Activated CD8-positive, alpha-beta T cell treated with anti-CD3 and anti-CD28 coated beads, Interleukin-2, amount 10 ng/mL, durations not matched to agents 7 days and 5 days (primary cell): Measurements from ENCODE around the gene SPAG7. TPM values are rescaled to one million over a fixed set of nuclear protein-coding genes. Genes with fewer than 3 reads are reported as not detected.
A peak's percentile ranks its signal among the peaks of the same experiment; 100 is the strongest.

Experiments
- ATAC-seq: fragments of 150-1000 bp; cut with Tn5 transposase; one replicate; pipeline ENCODE4 v1.10.0; 2021; ENCODE audit warnings: moderate library complexity
- CTCF ChIA-PET: fragments of 350-600 bp; sonication (Branson Sonifier 250); formaldehyde crosslinking; loops from one replicate; lab custom pipeline; 2021; ENCODE audit warnings: antibody characterized with exemption; lab: Charles Lee
- POLR2A ChIA-PET: fragments of 350-600 bp; sonication (Branson Sonifier 250); formaldehyde crosslinking; loops from one replicate; lab custom pipeline; 2021; ENCODE audit warnings: antibody characterized with exemption; lab: Charles Lee
- DNase-seq: peaks from one replicate; pipeline ENCODE4 v3.0.0-alpha.2; 2020
- H3K27ac Mint-ChIP-seq: one replicate; pipeline ENCODE4 v1.8.0; 2021; ENCODE audit warnings: mild to moderate bottlenecking, mixed read lengths
- H3K27me3 Mint-ChIP-seq: one replicate; pipeline ENCODE4 v1.8.0; 2021; ENCODE audit warnings: low read depth, mixed read lengths
- H3K36me3 Mint-ChIP-seq: one replicate; pipeline ENCODE4 v1.8.0; 2021; ENCODE audit warnings: low read depth, mixed read lengths
- H3K4me1 Mint-ChIP-seq: one replicate; pipeline ENCODE4 v1.8.0; 2021; ENCODE audit warnings: low read depth, mixed read lengths
- H3K4me3 Mint-ChIP-seq: one replicate; pipeline ENCODE4 v1.8.0; 2021; ENCODE audit warnings: mild to moderate bottlenecking, mixed read lengths
- H3K9me3 Mint-ChIP-seq: one replicate; pipeline ENCODE4 v1.8.0; 2022; ENCODE audit warnings: mixed read lengths; ENCODE audit not compliant: insufficient read depth
- total RNA-seq, 2 experiments: library from RNA; stranded (reverse); gene quantifications; one replicate each; pipeline ENCODE4 v1.2.3, GENCODE V29; 2021

SPAG7 gene
- total RNA-seq, 2 experiments from 2014 or later = 52.3 to 53.6 TPM

GRCh38 chr17:4950075-4950745 is 17.4 kb downstream of the SPAG7 start:
- ChIA-PET CTCF (interaction anchor here (2.0 to 4.4 kb wide), 2 partner anchors 10 to 17 kb away, joined by 8 to 16 read pairs; partner anchors contain the start of genes RNF167, SLC25A11 and SPAG7), POLR2A (interaction anchor here (0.6 to 10.0 kb wide), 8 partner anchors 9 to 37 kb away, joined by 3 to 239 read pairs (median 4); partner anchors contain the start of genes CAMTA2, RNF167, SLC25A11 and SPAG7)
- DNase-seq (no peak), ATAC-seq (peak; percentile 8)
- Mint-ChIP-seq H3K27ac (peak overlapping the region; percentile 92), H3K9me3 (no peaks in the 10 kb centered on the region), H3K4me3 (peak overlapping the region; percentile 82), H3K4me1 (peaks cover 27% of the 10 kb centered on the region), H3K27me3 (no peaks in the 10 kb centered on the region), H3K36me3 (peaks cover 34% of the 10 kb centered on the region)

GRCh38 chr17:4949321-4950074 is 18.1 kb downstream of the SPAG7 start:
- DNase-seq = peak; percentile 84
- no peaks in the 10 kb centered on the region for H3K27me3 Mint-ChIP-seq
- peak overlapping the region; percentile 99 for H3K27ac Mint-ChIP-seq
- no peaks in the 10 kb centered on the region for H3K9me3 Mint-ChIP-seq
- H3K4me3 Mint-ChIP-seq = peak overlapping the region; percentile 97
- ATAC-seq = peak; percentile 28
- CTCF ChIA-PET = interaction anchor here (4.4 kb wide), 1 partner anchor 18 kb away, joined by 16 read pairs; the partner anchor contains the start of gene SPAG7
- peaks cover 34% of the 10 kb centered on the region for H3K4me1 Mint-ChIP-seq
- H3K36me3 Mint-ChIP-seq = peaks cover 41% of the 10 kb centered on the region
- POLR2A ChIA-PET = interaction anchor here (0.6 to 10.0 kb wide), 11 partner anchors 9 to 444 kb away, joined by 3 to 239 read pairs (median 6); partner anchors contain the start of genes C17orf107, CHRNE, INCA1 and KIF1C

- DNase-seq = peak; percentile 84
- H3K4me1 Mint-ChIP-seq = peaks cover 39% of the 10 kb centered on the region
- peak; percentile 46 for ATAC-seq
- ChIA-PET POLR2A (interaction anchor here (0.9 to 10.0 kb wide), 10 partner anchors 9 to 444 kb away, joined by 3 to 239 read pairs (median 8); partner anchors contain the start of genes C17orf107, CHRNE, INCA1 and KIF1C), CTCF (interaction anchor here (3.5 kb wide), 1 partner anchor 18 kb away, joined by 13 read pairs; the partner anchor contains the start of gene SPAG7)
- H3K27ac Mint-ChIP-seq = peak overlapping the region; percentile 99
- no peaks in the 10 kb centered on the region for H3K9me3 Mint-ChIP-seq
- peak overlapping the region; percentile 97 for H3K4me3 Mint-ChIP-seq
- H3K27me3 Mint-ChIP-seq = no peaks in the 10 kb centered on the region
- H3K36me3 Mint-ChIP-seq = peaks cover 45% of the 10 kb centered on the region
Measured at GRCh38 chr17:4948931-4949320, 18.7 kb downstream of the SPAG7 start.

GRCh38 chr17:4948166-4948930 is 19.3 kb downstream of the SPAG7 start, which contains the start of gene PFN1:
Gene PFN1, minus strand, starts transcription at chr17:4948530. Its CDS starts 136 bp downstream, at chr17:4948394.
- ChIA-PET POLR2A (interaction anchor here (0.8 to 10.0 kb wide), 14 partner anchors 8 to 443 kb away, joined by 3 to 239 read pairs (median 5); partner anchors contain the start of genes C17orf107, CHRNE, INCA1 and KIF1C), CTCF (interaction anchor here (1.2 to 3.5 kb wide), 3 partner anchors 9 to 39 kb away, joined by 4 to 13 read pairs (median 4); partner anchors contain the start of gene SPAG7)
- H3K27me3 Mint-ChIP-seq = no peaks in the 10 kb centered on the region
- H3K9me3 Mint-ChIP-seq = no peaks in the 10 kb centered on the region
- DNase-seq (peak; percentile 96), ATAC-seq (peak; percentile 33)
- peaks cover 44% of the 10 kb centered on the region for H3K4me1 Mint-ChIP-seq
- peak within 1 kb of the TSS; percentile 97 for H3K4me3 Mint-ChIP-seq
- peak within 1 kb of the TSS; percentile 99 for H3K27ac Mint-ChIP-seq
- peaks cover 46% of the 10 kb centered on the region for H3K36me3 Mint-ChIP-seq

GRCh38 chr17:4947411-4948165 is 20.0 kb downstream of the SPAG7 start:
- peaks cover 54% of the 10 kb centered on the region for H3K36me3 Mint-ChIP-seq
- H3K27me3 Mint-ChIP-seq = no peaks in the 10 kb centered on the region
- no peaks in the 10 kb centered on the region for H3K9me3 Mint-ChIP-seq
- peak overlapping the region; percentile 97 for H3K4me3 Mint-ChIP-seq
- peaks cover 51% of the 10 kb centered on the region for H3K4me1 Mint-ChIP-seq
- ATAC-seq (peak; percentile 16), DNase-seq (peak; percentile 84)
- ChIA-PET CTCF (interaction anchor here (1.2 to 3.5 kb wide), 3 partner anchors 9 to 38 kb away, joined by 4 to 13 read pairs (median 4); partner anchors contain the start of gene SPAG7), POLR2A (interaction anchor here (0.8 to 10.0 kb wide), 13 partner anchors 7 to 217 kb away, joined by 3 to 239 read pairs (median 5); partner anchors contain the start of genes C17orf107, CHRNE, RNF167 and SLC25A11)
- peak overlapping the region; percentile 99 for H3K27ac Mint-ChIP-seq

GRCh38 chr17:4947010-4947410 is 20.6 kb downstream of the SPAG7 start:
- Mint-ChIP-seq H3K36me3 (peaks cover 60% of the 10 kb centered on the region), H3K9me3 (no peaks in the 10 kb centered on the region), H3K27ac (peak overlapping the region; percentile 88), H3K4me3 (peak overlapping the region; percentile 97), H3K27me3 (no peaks in the 10 kb centered on the region), H3K4me1 (peaks cover 57% of the 10 kb centered on the region)
- CTCF ChIA-PET = interaction anchor here (1.2 to 3.5 kb wide), 5 partner anchors 10 to 44 kb away, joined by 3 to 13 read pairs (median 4); partner anchors contain the start of genes CHRNE and SPAG7
- DNase-seq (no peak), ATAC-seq (no peak)
- POLR2A ChIA-PET = interaction anchor here (1.0 to 10.0 kb wide), 11 partner anchors 7 to 216 kb away, joined by 3 to 239 read pairs (median 4); partner anchors contain the start of genes RNF167, SLC25A11 and SPAG7

- CTCF ChIA-PET = interaction anchor here (1.1 to 3.5 kb wide), 5 partner anchors 11 to 115 kb away, joined by 3 to 13 read pairs (median 3); partner anchors contain the start of genes CHRNE and SPAG7
- Mint-ChIP-seq H3K27ac (peak overlapping the region; percentile 88), H3K9me3 (no peaks in the 10 kb centered on the region), H3K27me3 (no peaks in the 10 kb centered on the region), H3K4me1 (peaks cover 56% of the 10 kb centered on the region), H3K4me3 (peak overlapping the region; percentile 97), H3K36me3 (peaks cover 66% of the 10 kb centered on the region)
- no peak for ATAC-seq
- POLR2A ChIA-PET = interaction anchor here (1.0 to 10.0 kb wide), 13 partner anchors 6 to 237 kb away, joined by 3 to 239 read pairs (median 4); partner anchors contain the start of genes CAMTA2, RNF167, SLC25A11 and SPAG7
- peak; percentile 45 for DNase-seq
Measured at GRCh38 chr17:4946312-4946976, 21.2 kb downstream of the SPAG7 start.

- Mint-ChIP-seq H3K27ac (peak overlapping the region; percentile 88), H3K4me3 (peak overlapping the region; percentile 97), H3K36me3 (peaks cover 71% of the 10 kb centered on the region), H3K9me3 (no peaks in the 10 kb centered on the region), H3K27me3 (no peaks in the 10 kb centered on the region), H3K4me1 (peaks cover 52% of the 10 kb centered on the region)
- ChIA-PET CTCF (interaction anchor here (1.1 to 3.5 kb wide), 4 partner anchors 11 to 116 kb away, joined by 3 to 13 read pairs (median 3); partner anchors contain the start of genes CHRNE and SPAG7), POLR2A (interaction anchor here (0.6 to 10.0 kb wide), 8 partner anchors 9 to 236 kb away, joined by 3 to 239 read pairs (median 3); partner anchors contain the start of genes CAMTA2 and SPAG7)
- no peak for DNase-seq
- ATAC-seq = no peak
Measured at GRCh38 chr17:4945944-4946280, 21.7 kb downstream of the SPAG7 start.

- ChIA-PET CTCF (interaction anchor here (1.1 to 3.5 kb wide), 4 partner anchors 22 to 116 kb away, joined by 3 to 13 read pairs (median 4); partner anchors contain the start of genes CHRNE and SPAG7), POLR2A (interaction anchor here (0.6 to 10.0 kb wide), 7 partner anchors 10 to 236 kb away, joined by 3 to 239 read pairs (median 3); partner anchors contain the start of genes CAMTA2 and SPAG7)
- Mint-ChIP-seq H3K36me3 (peaks cover 76% of the 10 kb centered on the region), H3K4me1 (peaks cover 46% of the 10 kb centered on the region), H3K27ac (peak overlapping the region; percentile 88), H3K27me3 (no peaks in the 10 kb centered on the region), H3K4me3 (peak overlapping the region; percentile 97), H3K9me3 (no peaks in the 10 kb centered on the region)
- ATAC-seq (peak; percentile 24), DNase-seq (peak; percentile 90)
Measured at GRCh38 chr17:4945176-4945943, 22.3 kb downstream of the SPAG7 start.
